ENCODE measurements around the gene CASP14.

DNA sequence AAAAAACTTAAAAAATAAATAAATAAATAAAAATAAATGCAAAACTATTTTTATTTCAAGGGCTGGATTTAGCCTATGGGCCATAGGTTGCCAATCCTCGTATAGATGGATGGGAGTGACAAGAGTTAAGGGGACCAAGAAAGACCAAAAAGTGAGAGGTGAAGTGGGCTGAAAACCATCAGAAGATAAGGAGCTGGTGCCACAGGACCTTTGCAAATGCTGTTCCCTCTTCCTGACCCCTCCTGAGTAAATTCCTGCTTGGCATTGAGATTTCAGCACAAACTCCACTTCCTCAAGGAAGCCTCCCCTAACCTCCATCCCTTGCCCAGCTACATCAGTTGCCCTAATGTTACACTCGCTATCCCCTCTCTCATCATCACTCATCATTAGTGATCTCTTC is 43.7 kb downstream of the CASP14 start:
- TF ChIP-seq SP1 (IDR thresholded peaks at IDR 0.05) (no peak), ELF4 (IDR thresholded peaks at IDR 0.05) (no peak), BHLHE40 (IDR thresholded peaks at IDR 0.05; ENCODE audit: borderline replicate concordance) (no peak), FOXK2 (IDR thresholded peaks at IDR 0.05) (no peak), ARNT (IDR thresholded peaks at IDR 0.05) (no peak), TARDBP (IDR thresholded peaks at IDR 0.05) (no peak), FOXM1 (IDR thresholded peaks at IDR 0.05; ENCODE audit: borderline replicate concordance) (no peak), HDGF (IDR thresholded peaks at IDR 0.05; ENCODE audit: borderline replicate concordance) (no peak), SUZ12 (IDR thresholded peaks at IDR 0.05) (no peak), FOXA1 (IDR thresholded peaks at IDR 0.05) (no peak), ZNF384 (IDR thresholded peaks at IDR 0.05) (no peak), CTBP1 (IDR thresholded peaks at IDR 0.05; ENCODE audit: borderline replicate concordance) (no peak), NFRKB (IDR thresholded peaks at IDR 0.05) (no peak)
- TF ChIP-seq, protein P1, sequence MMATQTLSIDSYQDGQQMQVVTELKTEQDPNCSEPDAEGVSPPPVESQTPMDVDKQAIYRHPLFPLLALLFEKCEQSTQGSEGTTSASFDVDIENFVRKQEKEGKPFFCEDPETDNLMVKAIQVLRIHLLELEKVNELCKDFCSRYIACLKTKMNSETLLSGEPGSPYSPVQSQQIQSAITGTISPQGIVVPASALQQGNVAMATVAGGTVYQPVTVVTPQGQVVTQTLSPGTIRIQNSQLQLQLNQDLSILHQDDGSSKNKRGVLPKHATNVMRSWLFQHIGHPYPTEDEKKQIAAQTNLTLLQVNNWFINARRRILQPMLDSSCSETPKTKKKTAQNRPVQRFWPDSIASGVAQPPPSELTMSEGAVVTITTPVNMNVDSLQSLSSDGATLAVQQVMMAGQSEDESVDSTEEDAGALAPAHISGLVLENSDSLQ (IDR thresholded peaks at IDR 0.05): no peak
